HepG2 (cell line): ENCODE results near the gene ABCB6. TPM values are rescaled to one million over a fixed set of nuclear protein-coding genes. Genes with fewer than 3 reads are reported as not detected.

Source experiments
- AKAP8 ChIP-seq: sonication (generic); formaldehyde crosslinking; IDR thresholded peaks from 2 replicates; pipeline ENCODE4 v1.5.1; 2020; ENCODE audit warnings: mild to moderate bottlenecking, missing genetic modification reagents
- ARID2 ChIP-seq: sonication (generic); formaldehyde crosslinking; IDR thresholded peaks from 2 replicates; pipeline ENCODE4 v1.8.1; 2022; ENCODE audit warnings: mild to moderate bottlenecking, missing genetic modification reagents, borderline replicate concordance
- ARID5B ChIP-seq: IDR thresholded peaks from 2 replicates; pipeline ENCODE4 v1.4.0; 2020; ENCODE audit warnings: mild to moderate bottlenecking, missing genetic modification reagents
- CCDC6 ChIP-seq: sonication (generic); formaldehyde crosslinking; IDR thresholded peaks from 2 replicates; pipeline ENCODE4 v1.8.1; 2022; ENCODE audit warnings: mild to moderate bottlenecking, missing genetic modification reagents, moderate library complexity
- CEBPB ChIP-seq: IDR thresholded peaks from 2 replicates; pipeline ENCODE4 v1.6.1; 2011; ENCODE audit warnings: low read depth, low read length, improper control_type of control experiment, borderline replicate concordance
- CHD2 ChIP-seq: IDR thresholded peaks from 2 replicates; pipeline ENCODE4 v1.6.1; 2011; ENCODE audit warnings: low read depth, low read length, improper control_type of control experiment
- FOXJ3 ChIP-seq: sonication (generic); formaldehyde crosslinking; IDR thresholded peaks from 2 replicates; pipeline ENCODE4 v1.4.0; 2020; ENCODE audit warnings: missing genetic modification reagents, mild to moderate bottlenecking, borderline replicate concordance
- GATAD1 ChIP-seq: IDR thresholded peaks from 2 replicates; pipeline ENCODE4 v1.6.1; 2016; ENCODE audit warnings: missing genetic modification reagents, missing compliant biosample characterization
- GFI1 ChIP-seq: sonication (generic); formaldehyde crosslinking; IDR thresholded peaks from 2 replicates; pipeline ENCODE4 v1.5.0; 2020; ENCODE audit warnings: missing genetic modification reagents, mild to moderate bottlenecking, borderline replicate concordance
- HCFC1 ChIP-seq: fragments of 150-350 bp; IDR thresholded peaks from 2 replicates; pipeline ENCODE4 v1.6.1; 2014; ENCODE audit warnings: low read depth, low read length
- HOXA5 ChIP-seq: sonication (generic); formaldehyde crosslinking; IDR thresholded peaks from 2 replicates; pipeline ENCODE4 v1.4.0; 2020; ENCODE audit warnings: missing genetic modification reagents
- MED13 ChIP-seq: sonication (generic); formaldehyde crosslinking; IDR thresholded peaks from 2 replicates; pipeline ENCODE4 v1.5.0; 2020; ENCODE audit warnings: missing genetic modification reagents
- MEIS2 ChIP-seq: sonication (generic); formaldehyde crosslinking; IDR thresholded peaks from 2 replicates; pipeline ENCODE4 v1.9.0; 2021; ENCODE audit warnings: mild to moderate bottlenecking, missing genetic modification reagents
- NFKBIZ ChIP-seq: IDR thresholded peaks from 2 replicates; pipeline ENCODE4 v1.6.1; 2018; ENCODE audit warnings: missing genetic modification reagents, missing compliant biosample characterization
- PAWR ChIP-seq: sonication (generic); formaldehyde crosslinking; IDR thresholded peaks from 2 replicates; pipeline ENCODE4 v1.4.0; 2020; ENCODE audit warnings: missing genetic modification reagents, mild to moderate bottlenecking, borderline replicate concordance
- PHF20 ChIP-seq: sonication (generic); formaldehyde crosslinking; IDR thresholded peaks from 2 replicates; pipeline ENCODE4 v1.5.0; 2020; ENCODE audit warnings: mild to moderate bottlenecking, missing genetic modification reagents
- RAD51 ChIP-seq: fragments of 450-650 bp; IDR thresholded peaks from 2 replicates; pipeline ENCODE4 v1.6.1; 2016; ENCODE audit warnings: borderline replicate concordance
- RFXANK ChIP-seq: IDR thresholded peaks from 2 replicates; pipeline ENCODE4 v1.6.1; 2016
- ZBTB4 ChIP-seq: sonication (generic); formaldehyde crosslinking; IDR thresholded peaks from 2 replicates; pipeline ENCODE4 v1.4.0; 2020; ENCODE audit warnings: missing genetic modification reagents, mild to moderate bottlenecking, borderline replicate concordance
- ZBTB7B ChIP-seq: sonication (generic); formaldehyde crosslinking; IDR thresholded peaks from 2 replicates; pipeline ENCODE4 v1.4.0; 2020; ENCODE audit warnings: missing genetic modification reagents
- ZFP91 ChIP-seq: sonication (generic); formaldehyde crosslinking; IDR thresholded peaks from 2 replicates; pipeline ENCODE4 v1.9.0; 2022; ENCODE audit warnings: missing genetic modification reagents, mild to moderate bottlenecking, borderline replicate concordance
- ZNF33A ChIP-seq: sonication (generic); formaldehyde crosslinking; IDR thresholded peaks from 2 replicates; pipeline ENCODE4 v1.5.1; 2020; ENCODE audit warnings: missing genetic modification reagents, mild to moderate bottlenecking, moderate library complexity, borderline replicate concordance
- polyA plus RNA-seq, 8 experiments: library from polyadenylated mRNA; depleted of rRNA in 3 of 8; stranded (reverse) in 7 of 8; unstranded in 1 of 8; fragments of >200 nt; fragmentation: Illumina TruSeq in 4 of 8; extraction: Trizol in 4 of 8; gene quantifications; 2 replicates each; pipeline versions ENCODE4 v1.2.1 to v1.2.3, GENCODE V29; 2011 to 2016; ENCODE audit warnings: low read depth in 4 of 8, missing spikeins in 1 of 8, mixed read lengths in 1 of 8; ENCODE audit not compliant: insufficient read depth in 1 of 8
- total RNA-seq, 5 experiments: library from RNA; depleted of rRNA; stranded (reverse); fragments of >200 nt; fragmentation: Illumina TruSeq; extraction: Trizol; gene quantifications; 2 replicates each; pipeline ENCODE4 v1.2.3, GENCODE V29; 2016; ENCODE audit warnings: low read depth in 1 of 5

The ABCB6 gene
- total and polyA plus RNA-seq, 2 of the 13 experiments (the other 11 are each of a cell fraction or from before 2014, with no cell fraction given), result 91.1 to 137 TPM

- TF ChIP-seq AKAP8 (no peak), FOXJ3 (CRISPR knock-in tag) (peak; percentile 13; the same call in 1 of the 2 replicates), ZBTB4 (no peak), PAWR (CRISPR knock-in tag) (no peak), CCDC6 (peak; percentile 18), ZNF33A (peak; percentile 83; the same call in 1 of the 2 replicates), ARID5B (CRISPR knock-in tag) (peak; percentile 29), ARID2 (CRISPR knock-in tag) (no peak), RAD51 (no peak), CEBPB (peak; percentile 75; the same call in 1 of the 2 replicates), MED13 (CRISPR knock-in tag) (no peak), GATAD1 (CRISPR knock-in tag) (peak; percentile 95), RFXANK (CRISPR knock-in tag) (peak; percentile 44; the same call in 1 of the 2 replicates), GFI1 (CRISPR knock-in tag) (0 out of 2 replicates have a peak, but pooled peaks have one; percentile 19), CHD2 (peak; percentile 64; the same call in 1 of the 2 replicates), HCFC1 (no peak), MEIS2 (CRISPR knock-in tag) (peak; percentile 49), HOXA5 (CRISPR knock-in tag) (peak; percentile 44; the same call in 1 of the 2 replicates), PHF20 (CRISPR knock-in tag) (peak; percentile 73), NFKBIZ (CRISPR knock-in tag) (0 out of 2 replicates have a peak, but pooled peaks have one; percentile 20), ZBTB7B (peak; percentile 61; the same call in 1 of the 2 replicates), ZFP91 (CRISPR knock-in tag) (peak; percentile 79)
Observed at GRCh38 chr2:219229305-219230058, 10.7 kb upstream of the ABCB6 start, which contains the start of the genes ANKZF1 and ATG9A (continued).
